ENCODE data around the gene ZDHHC23. TPM values are rescaled to one million over a fixed set of nuclear protein-coding genes. Genes with fewer than 3 reads are reported as not detected.

Gene ZDHHC23
- total RNA-seq (2014; rRNA removed; shearing (Covaris generic)), result 36.9 and 37.5 TPM in 2 replicates
- 44.4 and 51.9 TPM in 2 replicates for total RNA-seq (2022)
- percentile 75 among the genes with signal in this experiment for Bru-seq, nascent RNA
- BruChase-seq, experiment 1, labeled RNA remaining after a 6-hour chase, result percentile 80 among the genes with signal in this experiment
- percentile 94 among the genes with signal in this experiment for BruChase-seq, experiment 2, labeled RNA remaining after a 2-hour chase
- long read RNA-seq, partial matches to known transcripts, result 20 of 51 reads
- long read RNA-seq, other reads (novel, unspliced or antisense), result 30 of 51 reads

DNA sequence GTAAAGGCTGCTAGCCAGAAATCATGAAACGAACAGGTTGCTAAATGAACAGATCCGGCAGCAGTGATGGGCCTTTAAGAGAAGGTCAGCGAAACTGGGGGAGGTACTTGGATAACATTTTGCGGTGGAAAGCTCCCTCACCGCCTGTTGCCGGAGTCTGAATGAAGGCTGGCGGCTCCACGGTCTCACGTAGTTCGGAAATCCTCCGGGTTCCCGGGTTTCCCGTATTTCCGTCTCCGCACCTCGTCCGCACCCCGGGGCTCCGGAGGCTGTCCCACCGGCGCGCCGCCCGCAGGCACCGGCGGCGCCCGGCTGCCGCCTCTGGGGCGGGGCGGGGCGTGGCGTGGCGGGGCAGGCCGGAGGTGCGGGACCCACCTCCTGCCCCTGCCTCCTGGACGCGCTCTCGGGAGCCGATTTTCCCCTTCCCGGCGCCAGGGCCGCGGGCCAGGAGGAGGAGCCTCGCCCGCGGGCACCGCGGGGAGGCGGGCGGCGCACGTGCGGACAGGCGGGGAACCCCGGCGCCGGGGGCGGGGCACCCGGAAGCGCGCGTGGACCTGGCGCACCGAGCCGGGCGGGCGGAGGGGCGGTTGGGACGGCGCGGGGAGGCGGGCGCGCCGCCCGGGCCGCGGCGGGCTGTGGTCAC is at the start of gene ZDHHC23:
Gene ZDHHC23, plus strand, starts transcription at position 642 of the 643 bp plus-strand sequence. CDS start 790 bp downstream, outside the sequence.
- ChIA-PET CTCF (ENCODE audit: unreplicated experiment) (no interaction called here), POLR2A (interaction anchor here (1.0 kb wide), 1 partner anchor 37 kb away, joined by 3 read pairs; no protein-coding TSS in a partner anchor)
- no TSS peak for BruUV-seq (replicated peaks)
- Histone ChIP-seq H3K79me2 (ENCODE audit: insufficient read depth, low read depth, low read length) (peaks cover 24% of the 10 kb centered on the region; the same call in 1 of the 2 replicates), H3K4me2 (ENCODE audit: low read length) (peak within 1 kb of the TSS; percentile 92), H3K27ac (ENCODE audit: low read depth, low read length, poor library complexity, severe bottlenecking) (peak within 1 kb of the TSS; percentile 58), H4K20me1 (ENCODE audit: insufficient read depth, low read length) (no peaks in the 10 kb centered on the region), H3K4me1 (ENCODE audit: insufficient read depth, low read length, poor library complexity, severe bottlenecking) (peaks cover 27% of the 10 kb centered on the region), H3K4me3 (ENCODE audit: low read depth, low read length, poor library complexity, severe bottlenecking) (peak within 1 kb of the TSS; percentile 84), H3K9me3 (ENCODE audit: low read length) (no peaks in the 10 kb centered on the region), H2AFZ (ENCODE audit: low read length) (peak within 1 kb of the TSS; percentile 87), H3K9me2 (ENCODE audit: insufficient read depth, low read length) (no peaks in the 10 kb centered on the region), H3K36me3 (ENCODE audit: insufficient read depth, low read length) (peaks cover 27% of the 10 kb centered on the region)
- intact Hi-C loops (cut with micrococcal nuclease; ENCODE audit: unreplicated experiment), result loop anchor here (1.0 to 5.0 kb wide), 5 partner anchors 58 to 505 kb away; partner anchors contain the start of genes ATP6V1A, CCDC191, NAA50 and QTRT2
- DNase-seq (ENCODE audit: low spot score), result peak; percentile 75
- TF ChIP-seq CTCF (conservative IDR thresholded peaks at IDR 0.05; ENCODE audit: low read length), result no peak
- no peak for TF ChIP-seq EZH2phosphoT487 (IDR thresholded peaks at IDR 0.05; ENCODE audit: borderline replicate concordance, low read depth, low read length)

DNA sequence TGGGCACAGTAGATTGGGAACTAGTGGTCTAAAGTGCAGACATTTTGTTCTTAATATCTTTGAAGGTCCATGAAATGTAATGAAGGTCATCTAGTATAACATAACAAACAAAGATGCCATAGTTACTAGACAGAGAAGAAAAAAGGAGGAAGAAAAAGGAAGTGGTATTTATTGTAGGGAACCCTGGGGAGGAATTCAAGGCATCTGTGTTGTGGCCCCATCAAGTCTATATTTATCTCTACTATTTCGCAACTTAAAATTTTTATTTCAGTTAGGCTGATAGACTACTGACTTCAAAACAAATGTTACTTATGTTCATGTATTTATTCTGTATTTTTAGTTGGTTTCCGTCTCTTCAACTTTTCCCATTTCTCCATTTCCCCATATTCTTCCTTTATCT is 48.9 kb upstream of the ZDHHC23 start:
- Histone ChIP-seq H4K20me1 (ENCODE audit: insufficient read depth, low read length) (no peaks in the 10 kb centered on the region), H2AFZ (ENCODE audit: low read length) (no peak overlapping the region), H3K27ac (ENCODE audit: low read depth, low read length, poor library complexity, severe bottlenecking) (no peak overlapping the region), H3K4me3 (ENCODE audit: low read depth, low read length, poor library complexity, severe bottlenecking) (no peak overlapping the region), H3K36me3 (ENCODE audit: insufficient read depth, low read length) (no peaks in the 10 kb centered on the region), H3K4me1 (ENCODE audit: insufficient read depth, low read length, poor library complexity, severe bottlenecking) (peaks cover 5% of the 10 kb centered on the region), H3K79me2 (ENCODE audit: insufficient read depth, low read depth, low read length) (no peaks in the 10 kb centered on the region), H3K9me2 (ENCODE audit: insufficient read depth, low read length) (no peaks in the 10 kb centered on the region), H3K4me2 (ENCODE audit: low read length) (no peak overlapping the region), H3K9me3 (ENCODE audit: low read length) (no peaks in the 10 kb centered on the region)
- no peak for TF ChIP-seq EZH2phosphoT487 (IDR thresholded peaks at IDR 0.05; ENCODE audit: borderline replicate concordance, low read depth, low read length)
- TF ChIP-seq CTCF (conservative IDR thresholded peaks at IDR 0.05; ENCODE audit: low read length), result no peak
- POLR2A ChIA-PET, result no interaction called here
- intact Hi-C loops (cut with micrococcal nuclease; ENCODE audit: unreplicated experiment), result no loop called here
- CTCF ChIA-PET (ENCODE audit: unreplicated experiment), result no interaction called here
- no TSS peak for BruUV-seq (replicated peaks)
- DNase-seq (ENCODE audit: low spot score), result no peak

Data from OCI-LY7 (cell line).